NB4 (cell line): Measurements from ENCODE around the gene SYDE1.

Experiments
- CTCF ChIP-seq: IDR thresholded peaks from one replicate; pipeline ENCODE4 v1.5.1; 2012; ENCODE audit warnings: low read depth, low read length
- MYC ChIP-seq: IDR thresholded peaks from 2 replicates; pipeline ENCODE4 v1.6.1; 2011; ENCODE audit warnings: low read depth, low read length

- TF ChIP-seq CTCF (no peak), MYC (no peak)
Observed at GRCh38 chr19:15115762-15116615, 8.8 kb downstream of the SYDE1 start.
